Measurements from ENCODE around the gene SYNGR1.

GRCh38 chr22:39348909-39349505 is 784 bp upstream of the SYNGR1 start:
- TF ChIP-seq, protein P1, sequence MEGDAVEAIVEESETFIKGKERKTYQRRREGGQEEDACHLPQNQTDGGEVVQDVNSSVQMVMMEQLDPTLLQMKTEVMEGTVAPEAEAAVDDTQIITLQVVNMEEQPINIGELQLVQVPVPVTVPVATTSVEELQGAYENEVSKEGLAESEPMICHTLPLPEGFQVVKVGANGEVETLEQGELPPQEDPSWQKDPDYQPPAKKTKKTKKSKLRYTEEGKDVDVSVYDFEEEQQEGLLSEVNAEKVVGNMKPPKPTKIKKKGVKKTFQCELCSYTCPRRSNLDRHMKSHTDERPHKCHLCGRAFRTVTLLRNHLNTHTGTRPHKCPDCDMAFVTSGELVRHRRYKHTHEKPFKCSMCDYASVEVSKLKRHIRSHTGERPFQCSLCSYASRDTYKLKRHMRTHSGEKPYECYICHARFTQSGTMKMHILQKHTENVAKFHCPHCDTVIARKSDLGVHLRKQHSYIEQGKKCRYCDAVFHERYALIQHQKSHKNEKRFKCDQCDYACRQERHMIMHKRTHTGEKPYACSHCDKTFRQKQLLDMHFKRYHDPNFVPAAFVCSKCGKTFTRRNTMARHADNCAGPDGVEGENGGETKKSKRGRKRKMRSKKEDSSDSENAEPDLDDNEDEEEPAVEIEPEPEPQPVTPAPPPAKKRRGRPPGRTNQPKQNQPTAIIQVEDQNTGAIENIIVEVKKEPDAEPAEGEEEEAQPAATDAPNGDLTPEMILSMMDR (conservative IDR thresholded peaks at IDR 0.05 in 1 of 2, IDR thresholded peaks at IDR 0.05 in 1 of 2; ENCODE audit: low read depth in 1 of 2, low read length in 2 of 2) = no peak
- TF ChIP-seq EZH2 (IDR thresholded peaks at IDR 0.05; ENCODE audit: low read length, missing control alignments) = no peak
